Natural killer cell (primary cell): ENCODE data around the gene FBXL7. TPM values are rescaled to one million over a fixed set of nuclear protein-coding genes. Genes with fewer than 3 reads are reported as not detected.

Experiments
- ATAC-seq, 3 donors: fragments of 150-1000 bp in 2 of 3; fragments of 200-7000 bp in 1 of 3; cut with Tn5 transposase; 1 replicate in 1 of 3; 2 replicates in 2 of 3; pipeline ENCODE4 v1.10.0; 2021; ENCODE audit warnings: mild to moderate bottlenecking in 2 of 3, moderate library complexity in 2 of 3
- DNase-seq, 2 donors: peaks; one replicate each; pipeline versions ENCODE4 v3.0.0 to v3.0.0-alpha.2; 2013 to 2021; ENCODE audit warnings: mixed read lengths in 1 of 2
- H3K27ac ChIP-seq: one replicate; pipeline ENCODE4 v1.5.1; 2013; ENCODE audit warnings: mild to moderate bottlenecking, low read length
- H3K27me3 ChIP-seq: one replicate; pipeline ENCODE4 v1.6.1; 2013; ENCODE audit warnings: low read length; ENCODE audit not compliant: control insufficient read depth, insufficient read depth
- H3K36me3 ChIP-seq: one replicate; pipeline ENCODE4 v1.6.1; 2013; ENCODE audit warnings: low read length; ENCODE audit not compliant: control insufficient read depth, insufficient read depth
- H3K4me1 ChIP-seq: one replicate; pipeline ENCODE4 v1.6.1; 2013; ENCODE audit warnings: low read length; ENCODE audit not compliant: control insufficient read depth, insufficient read depth
- H3K4me3 ChIP-seq: one replicate; pipeline ENCODE4 v1.5.1; 2013; ENCODE audit warnings: low read length
- H3K9me3 ChIP-seq: one replicate; pipeline ENCODE4 v1.6.1; 2013; ENCODE audit warnings: low read length; ENCODE audit not compliant: control insufficient read depth, insufficient read depth
- H3K27ac Mint-ChIP-seq, 2 donors: one replicate each; pipeline ENCODE4 v1.8.0; 2022; ENCODE audit warnings: mild to moderate bottlenecking in 2 of 2, mixed read lengths in 2 of 2, moderate library complexity in 1 of 2
- H3K27me3 Mint-ChIP-seq, 2 donors: one replicate each; pipeline ENCODE4 v1.8.0; 2022; ENCODE audit warnings: low read depth in 2 of 2, mixed read lengths in 2 of 2
- H3K36me3 Mint-ChIP-seq: one replicate; pipeline ENCODE4 v1.8.0; 2022; ENCODE audit warnings: mixed read lengths
- H3K4me1 Mint-ChIP-seq, 2 donors: one replicate each; pipeline ENCODE4 v1.8.0; 2022; ENCODE audit warnings: mixed read lengths in 2 of 2
- H3K4me3 Mint-ChIP-seq: one replicate; pipeline ENCODE4 v1.8.0; 2022; ENCODE audit warnings: mild to moderate bottlenecking, moderate library complexity, mixed read lengths
- H3K9me3 Mint-ChIP-seq, 2 donors: one replicate each; pipeline ENCODE4 v1.8.0; 2022; ENCODE audit warnings: mixed read lengths in 2 of 2
- WGBS: methylation state at CpG from one replicate; pipeline ENCODE4 v1.1.7; 2013; ENCODE audit warnings: missing lambda C conversion rate; ENCODE audit not compliant: insufficient coverage; 5-methylcytosine and 5-hydroxymethylcytosine counted together
- intact Hi-C: fragments of 100-400 bp; cut with micrococcal nuclease; formaldehyde crosslinking; loops from one replicate; pipeline ENCODE4 v1.14.2; 2022
- total RNA-seq, 4 donors: library from RNA; stranded (reverse); fragments of 120-200 nt in 1 of 4; gene quantifications; one replicate each; pipeline versions ENCODE4 v1.2.3 to v1.2.4, GENCODE V29; 2013 to 2022
- TF ChIP-seq, protein P1 (sequence below): fragments of 200-600 bp; IDR thresholded peaks from one replicate; pipeline ENCODE4 v1.8.0; 2022; ENCODE audit warnings: antibody characterized with exemption

Gene FBXL7
- total RNA-seq, 3 donors from 2014 or later (not counting 1 experiment from before 2014, with no cell fraction given): not detected

DNA sequence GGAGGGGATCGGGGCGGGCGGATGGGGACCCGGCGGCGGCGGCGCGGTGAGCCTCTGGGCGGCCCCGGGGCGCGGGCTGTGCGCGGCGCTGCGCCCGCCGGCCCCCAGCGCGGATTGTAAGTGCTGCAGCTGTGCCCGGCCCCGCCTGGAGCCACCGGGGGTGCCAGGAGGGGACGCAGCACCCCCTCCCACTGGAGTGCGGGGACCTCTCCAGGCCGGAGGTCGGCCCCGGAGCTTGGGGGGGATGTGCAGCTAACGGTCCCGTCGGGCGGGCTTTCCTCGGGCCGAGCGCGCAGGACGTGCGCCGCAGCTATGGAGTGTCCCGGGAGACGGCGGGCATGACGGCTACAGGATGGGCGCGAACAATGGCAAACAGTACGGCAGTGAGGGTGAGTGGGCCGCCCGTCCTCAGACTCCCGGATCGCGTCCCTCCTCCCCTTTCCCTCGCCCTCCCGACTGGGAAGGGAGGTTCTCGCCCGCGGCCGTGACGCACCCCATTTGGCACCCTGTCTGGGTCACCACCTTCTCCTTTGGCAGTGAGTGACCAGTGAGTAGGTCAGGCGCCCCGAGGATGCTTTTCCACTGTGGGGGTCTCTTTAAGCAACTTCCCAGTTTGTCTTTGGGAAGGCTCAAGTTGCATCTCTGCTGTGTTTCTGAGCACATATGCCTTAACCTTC, 483 bp downstream of the FBXL7 start:
- Mint-ChIP-seq H3K9me3 (peaks cover 8 to 10% of the 10 kb centered on the region in 2 donors), H3K27ac (no peak overlapping the region), H3K4me1 (no peaks in the 10 kb centered on the region), H3K27me3 (peaks cover 18 to 19% of the 10 kb centered on the region in 2 donors), H3K4me3 (no peak overlapping the region), H3K36me3 (peaks cover 7% of the 10 kb centered on the region)
- Histone ChIP-seq H3K9me3 (no peaks in the 10 kb centered on the region), H3K27me3 (peaks cover 10% of the 10 kb centered on the region), H3K4me1 (no peaks in the 10 kb centered on the region), H3K4me3 (no peak overlapping the region), H3K27ac (no peak overlapping the region), H3K36me3 (no peaks in the 10 kb centered on the region)
- ATAC-seq (no peak), DNase-seq (no peak)
- WGBS: 4% methylated on average over 61 of the region's 61 CpGs
- TF ChIP-seq, protein P1, sequence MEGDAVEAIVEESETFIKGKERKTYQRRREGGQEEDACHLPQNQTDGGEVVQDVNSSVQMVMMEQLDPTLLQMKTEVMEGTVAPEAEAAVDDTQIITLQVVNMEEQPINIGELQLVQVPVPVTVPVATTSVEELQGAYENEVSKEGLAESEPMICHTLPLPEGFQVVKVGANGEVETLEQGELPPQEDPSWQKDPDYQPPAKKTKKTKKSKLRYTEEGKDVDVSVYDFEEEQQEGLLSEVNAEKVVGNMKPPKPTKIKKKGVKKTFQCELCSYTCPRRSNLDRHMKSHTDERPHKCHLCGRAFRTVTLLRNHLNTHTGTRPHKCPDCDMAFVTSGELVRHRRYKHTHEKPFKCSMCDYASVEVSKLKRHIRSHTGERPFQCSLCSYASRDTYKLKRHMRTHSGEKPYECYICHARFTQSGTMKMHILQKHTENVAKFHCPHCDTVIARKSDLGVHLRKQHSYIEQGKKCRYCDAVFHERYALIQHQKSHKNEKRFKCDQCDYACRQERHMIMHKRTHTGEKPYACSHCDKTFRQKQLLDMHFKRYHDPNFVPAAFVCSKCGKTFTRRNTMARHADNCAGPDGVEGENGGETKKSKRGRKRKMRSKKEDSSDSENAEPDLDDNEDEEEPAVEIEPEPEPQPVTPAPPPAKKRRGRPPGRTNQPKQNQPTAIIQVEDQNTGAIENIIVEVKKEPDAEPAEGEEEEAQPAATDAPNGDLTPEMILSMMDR: no peak
- intact Hi-C loops: no loop called here

DNA sequence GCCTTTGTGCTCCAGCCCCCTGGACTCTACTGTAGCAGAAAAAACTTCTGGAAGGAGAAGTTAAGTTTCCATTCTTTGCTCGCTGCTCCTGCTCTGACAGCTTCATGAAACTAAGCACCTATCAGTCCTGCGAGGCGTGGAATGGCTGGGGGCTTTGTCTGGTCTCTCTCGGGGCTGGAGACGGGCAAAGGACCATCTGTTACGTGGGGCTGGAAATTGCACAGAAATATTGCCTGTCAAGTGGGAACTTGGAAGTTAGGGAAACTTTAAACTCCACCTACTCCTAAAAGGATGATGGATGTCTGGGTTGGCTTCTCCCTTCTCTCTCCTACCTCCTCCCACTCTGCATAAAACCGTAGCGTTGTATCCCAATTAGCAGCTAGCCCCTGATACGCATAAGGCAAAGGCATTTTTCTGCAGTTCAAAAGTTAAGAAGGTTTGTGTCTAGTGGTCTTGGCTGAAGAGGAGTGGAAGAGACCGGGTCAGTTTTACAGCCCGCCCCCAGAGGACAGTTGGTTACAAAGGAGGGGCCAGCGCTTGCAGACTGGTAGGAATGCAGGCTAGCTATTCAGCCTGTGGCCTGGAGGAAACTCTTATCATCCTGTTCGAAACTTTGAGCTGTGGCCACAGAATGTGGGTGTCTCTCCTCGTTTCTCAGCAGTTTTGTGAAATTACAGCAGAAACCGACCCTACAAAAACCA, 1.3 kb downstream of the FBXL7 start:
- no peak overlapping the region for H3K27ac Mint-ChIP-seq
- intact Hi-C loops: no loop called here
- H3K4me3 Mint-ChIP-seq: no peak overlapping the region
- no peak for DNase-seq
- WGBS: 5% methylated on average over 14 of the region's 15 CpGs
- H3K4me1 Mint-ChIP-seq: no peaks in the 10 kb centered on the region
- Histone ChIP-seq H3K27me3 (peaks cover 10% of the 10 kb centered on the region), H3K4me3 (no peak overlapping the region), H3K27ac (no peak overlapping the region), H3K4me1 (no peaks in the 10 kb centered on the region), H3K9me3 (no peaks in the 10 kb centered on the region), H3K36me3 (no peaks in the 10 kb centered on the region)
- ATAC-seq: no peak
- TF ChIP-seq, protein P1: no peak
- peaks cover 6 to 8% of the 10 kb centered on the region in 2 donors for H3K9me3 Mint-ChIP-seq
- peaks cover 7% of the 10 kb centered on the region for H3K36me3 Mint-ChIP-seq
- H3K27me3 Mint-ChIP-seq: peaks cover 18 to 19% of the 10 kb centered on the region in 2 donors

DNA sequence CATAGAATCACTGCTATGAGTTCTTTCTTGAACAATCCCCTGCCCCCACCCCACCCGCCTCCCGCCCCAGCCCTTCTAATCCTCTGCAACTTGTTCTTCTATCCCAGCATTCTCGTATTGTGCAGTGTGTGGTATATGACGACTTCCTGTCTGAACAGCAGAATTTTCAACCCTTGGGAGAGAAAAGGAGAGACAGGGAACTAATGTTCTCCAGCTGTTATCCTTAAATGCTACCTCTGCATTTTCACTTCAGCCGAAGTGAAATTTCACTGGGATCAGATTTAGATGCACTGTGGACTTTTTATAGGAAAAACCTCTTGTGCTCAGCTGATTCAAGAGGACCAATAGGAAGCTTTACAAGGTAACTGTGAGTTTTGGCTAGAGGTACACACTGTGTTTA, 2.2 kb downstream of the FBXL7 start:
- no peaks in the 10 kb centered on the region for H3K9me3 ChIP-seq
- H3K4me1 ChIP-seq: no peaks in the 10 kb centered on the region
- no peak overlapping the region for H3K4me3 ChIP-seq
- TF ChIP-seq, protein P1: no peak
- no peak for ATAC-seq
- 35% methylated on average over 2 of the region's 5 CpGs for WGBS
- H3K4me1 Mint-ChIP-seq: no peaks in the 10 kb centered on the region
- intact Hi-C loops: no loop called here
- H3K27me3 Mint-ChIP-seq: peaks cover 18 to 19% of the 10 kb centered on the region in 2 donors
- no peak overlapping the region for H3K27ac ChIP-seq
- H3K36me3 Mint-ChIP-seq: peaks cover 7% of the 10 kb centered on the region
- H3K36me3 ChIP-seq: no peaks in the 10 kb centered on the region
- H3K4me3 Mint-ChIP-seq: no peak overlapping the region
- peaks cover 10% of the 10 kb centered on the region for H3K27me3 ChIP-seq
- H3K9me3 Mint-ChIP-seq: peaks cover 5 to 8% of the 10 kb centered on the region in 2 donors
- H3K27ac Mint-ChIP-seq: no peak overlapping the region
- DNase-seq: no peak
